Eye (tissue), 1 donor: ENCODE measurements around the gene COQ8A.

Experiments used
- DNase-seq: peaks from one replicate; pipeline ENCODE4 v3.0.0-alpha.2; 2015

COQ8A gene

DNA sequence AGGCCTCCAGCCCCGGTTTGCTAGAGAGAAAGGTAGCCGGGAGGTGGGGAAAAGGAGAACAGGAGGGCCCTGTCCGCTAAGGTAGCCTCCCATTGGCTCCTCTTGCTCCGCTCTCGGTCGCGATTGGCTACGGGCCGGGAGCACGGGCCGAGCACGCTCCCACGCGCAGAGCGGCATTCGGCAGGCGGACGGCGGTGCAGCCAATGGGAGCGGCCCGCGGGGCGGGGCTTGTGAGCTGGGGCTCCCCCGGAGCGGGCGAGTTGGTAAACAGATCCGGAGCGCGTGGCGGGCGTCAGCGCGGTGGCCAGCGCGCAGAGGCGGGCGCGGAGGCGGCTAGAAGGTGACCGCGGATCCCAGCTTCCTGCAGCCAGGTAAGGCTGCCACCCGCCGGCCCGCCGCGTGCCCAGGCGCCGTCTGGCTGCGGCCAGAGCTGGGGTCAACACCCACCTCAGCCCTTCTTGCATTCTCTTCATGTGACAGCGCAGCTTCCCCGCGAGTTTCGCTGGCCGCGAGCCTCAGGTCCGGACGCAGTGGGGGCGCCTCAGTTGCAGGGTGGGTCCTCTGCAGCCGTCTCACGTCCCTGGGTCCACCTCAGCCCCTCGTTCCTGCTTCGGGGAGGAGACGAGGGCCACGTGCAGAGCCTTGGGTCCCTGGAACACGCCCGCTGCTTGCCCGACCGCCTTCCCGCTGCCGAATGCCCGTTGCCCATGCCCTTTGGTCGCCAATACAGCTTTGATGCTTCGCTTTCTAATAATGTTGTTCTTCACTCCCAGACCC, at the start of gene COQ8A:
Gene COQ8A (plus strand): TSS at position 266 of the 777 bp plus-strand sequence. CDS start 21,092 bp downstream, outside the sequence.
- peak; percentile 99 for DNase-seq

DNA sequence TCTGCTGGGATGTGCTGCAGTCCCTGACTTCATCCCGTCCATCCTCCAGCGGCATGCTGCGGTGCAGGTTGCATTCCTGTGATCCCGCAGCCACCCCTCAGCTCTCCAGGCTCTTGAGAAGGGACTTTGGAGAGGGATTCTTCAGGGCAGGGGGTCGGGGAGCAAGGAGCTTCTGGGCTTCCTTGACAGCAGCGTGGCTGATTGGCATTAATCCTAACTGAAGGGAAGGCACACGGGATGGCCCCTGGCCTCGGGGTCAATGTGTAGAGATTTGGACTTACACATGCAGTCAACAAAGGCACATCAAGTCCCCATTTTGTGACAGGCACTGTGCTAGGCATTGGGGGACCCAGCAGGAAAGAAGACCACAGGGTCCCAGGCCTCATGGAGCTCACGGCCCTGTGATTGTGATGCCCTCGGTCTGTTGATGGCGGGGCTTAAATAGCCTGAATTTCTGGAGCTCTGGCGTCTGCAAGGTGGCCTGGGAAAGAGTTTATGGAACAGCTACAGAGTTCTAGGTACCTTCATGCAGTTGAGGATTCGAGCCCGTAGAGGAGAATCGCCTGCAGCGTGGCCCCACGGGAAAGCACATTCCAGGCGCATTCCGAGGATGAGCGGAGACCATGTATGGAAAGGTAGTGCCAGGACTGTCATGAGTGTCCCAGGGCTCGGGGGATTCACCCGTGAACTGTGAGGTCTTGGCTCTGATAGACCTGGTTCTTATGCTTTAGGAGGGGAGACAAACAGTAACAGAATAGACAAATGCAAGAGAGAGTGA, 49.6 kb upstream of the COQ8A start:
- DNase-seq, result no peak

DNA sequence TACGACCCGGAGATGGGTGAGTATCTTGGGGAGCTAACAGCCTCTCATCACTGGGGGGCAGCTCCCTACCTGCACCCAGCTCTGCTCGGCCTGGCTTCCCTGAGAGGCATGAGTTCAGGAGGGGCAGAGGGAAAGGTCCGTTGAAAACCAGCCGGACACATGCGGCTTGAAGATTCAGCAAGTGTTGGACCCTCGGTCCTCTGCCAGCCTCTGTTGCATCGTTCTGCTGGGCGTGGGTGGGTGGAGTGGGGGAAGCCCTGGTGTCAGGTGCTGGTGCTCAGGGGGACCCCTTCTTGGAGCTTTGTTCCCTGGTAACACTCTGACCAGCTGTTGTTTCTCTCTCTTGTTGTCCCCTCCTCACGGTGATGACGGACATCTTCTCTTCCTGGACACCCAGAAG, 48.7 kb upstream of the COQ8A start:
- no peak for DNase-seq

DNA sequence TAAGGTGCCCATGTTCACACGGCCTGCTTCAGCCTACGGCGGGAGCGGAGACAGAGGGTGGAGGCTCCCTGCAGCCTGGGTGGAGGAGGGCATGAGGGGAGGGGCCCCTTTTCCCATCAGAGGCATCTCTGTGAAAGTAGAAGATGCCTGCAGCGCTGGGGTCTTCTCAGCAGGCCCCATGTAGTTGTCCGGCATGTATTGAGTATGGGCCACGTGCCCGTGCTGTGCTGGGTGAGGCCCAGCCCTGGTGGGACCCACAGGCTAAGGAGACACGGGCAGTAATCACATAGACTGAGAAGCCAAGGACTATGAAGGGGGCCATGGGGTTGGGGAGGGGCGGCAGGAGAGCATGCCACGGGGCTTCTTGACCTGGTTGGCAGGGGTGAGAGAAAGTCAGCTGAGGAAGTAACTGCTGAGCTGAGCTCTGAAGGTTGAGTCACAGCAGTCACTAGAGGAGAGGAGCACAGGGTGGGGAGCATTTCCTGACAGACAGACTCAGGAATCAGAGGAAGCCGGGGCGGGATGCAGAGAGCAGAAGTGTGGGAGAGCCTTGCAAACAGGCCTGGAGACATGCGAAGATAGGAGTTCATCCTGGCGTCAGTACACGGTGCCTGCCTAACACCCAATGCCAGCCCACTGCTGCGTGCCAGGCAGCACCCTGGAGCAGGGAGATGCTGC, 48.1 kb upstream of the COQ8A start:
- DNase-seq, result no peak

DNA sequence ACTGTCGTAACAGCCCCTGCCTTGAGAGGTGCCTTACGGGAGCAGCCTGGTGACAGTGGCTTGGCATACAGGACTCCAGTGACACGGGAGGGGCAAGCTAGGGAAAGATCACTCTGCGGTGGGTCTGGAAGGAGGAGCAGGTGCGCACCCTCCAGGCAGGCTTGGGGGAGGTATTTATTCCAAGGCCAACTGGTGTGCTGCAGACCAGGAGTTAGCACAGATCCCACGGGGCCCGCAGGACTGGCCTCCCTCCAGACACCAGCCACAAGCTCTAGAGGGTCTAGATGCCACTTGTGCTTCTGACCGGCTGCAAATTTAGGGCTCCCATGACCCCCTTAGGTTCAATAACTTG, 47.6 kb upstream of the COQ8A start:
- no peak for DNase-seq

DNA sequence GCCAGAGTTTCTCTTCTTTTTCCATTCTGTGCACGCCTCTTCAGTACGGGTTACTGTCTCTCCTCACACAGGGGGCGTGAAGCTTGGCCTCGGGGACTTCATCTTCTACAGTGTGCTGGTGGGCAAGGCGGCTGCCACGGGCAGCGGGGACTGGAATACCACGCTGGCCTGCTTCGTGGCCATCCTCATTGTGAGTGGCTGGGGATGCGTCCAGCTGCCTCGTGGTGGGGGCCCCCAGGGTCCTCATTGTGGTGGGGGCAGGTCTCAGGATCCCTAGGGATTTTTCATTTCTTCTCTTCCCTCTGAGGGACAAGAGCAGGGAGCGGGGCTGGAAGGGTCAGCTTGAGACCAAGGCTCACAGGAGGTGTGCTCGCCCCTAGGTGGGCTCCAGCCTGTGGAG, 46.2 kb upstream of the COQ8A start:
- DNase-seq, result no peak

DNA sequence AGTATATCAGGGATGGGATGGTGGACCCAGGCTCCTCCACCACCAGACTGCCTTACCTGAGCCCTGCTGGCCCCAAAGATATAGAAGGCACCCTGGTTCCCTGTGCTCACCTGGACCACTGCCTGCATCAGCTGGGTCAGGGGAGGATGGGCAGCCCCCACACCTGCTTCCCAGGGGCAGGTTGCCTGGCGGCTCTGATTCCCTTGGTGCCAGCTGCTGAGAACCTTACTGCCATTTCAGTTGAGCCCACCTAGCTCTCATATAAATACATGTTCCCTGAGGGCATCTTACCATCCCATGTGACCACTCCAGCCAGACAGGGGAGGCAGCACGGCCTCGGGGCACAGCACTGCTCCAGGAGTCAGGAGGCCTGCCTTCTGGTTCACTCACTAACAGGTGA, 45.3 kb upstream of the COQ8A start:
- DNase-seq, result no peak

DNA sequence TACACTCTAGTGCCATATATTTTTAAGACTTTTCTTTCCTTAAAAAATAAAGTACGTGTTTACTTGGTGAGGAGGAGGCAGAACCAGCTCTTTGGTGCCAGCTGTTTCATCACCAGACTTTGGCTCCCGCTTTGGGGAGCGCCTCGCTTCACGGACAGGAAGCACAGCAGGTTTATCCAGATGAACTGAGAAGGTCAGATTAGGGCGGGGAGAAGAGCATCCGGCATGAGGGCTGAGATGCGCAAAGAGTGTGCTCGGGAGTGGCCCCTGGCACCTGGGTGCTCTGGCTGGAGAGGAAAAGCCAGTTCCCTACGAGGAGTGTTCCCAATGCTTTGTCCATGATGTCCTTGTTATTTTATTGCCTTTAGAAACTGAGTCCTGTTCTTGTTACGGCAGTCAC, 44.5 kb upstream of the COQ8A start:
- DNase-seq, result no peak

DNA sequence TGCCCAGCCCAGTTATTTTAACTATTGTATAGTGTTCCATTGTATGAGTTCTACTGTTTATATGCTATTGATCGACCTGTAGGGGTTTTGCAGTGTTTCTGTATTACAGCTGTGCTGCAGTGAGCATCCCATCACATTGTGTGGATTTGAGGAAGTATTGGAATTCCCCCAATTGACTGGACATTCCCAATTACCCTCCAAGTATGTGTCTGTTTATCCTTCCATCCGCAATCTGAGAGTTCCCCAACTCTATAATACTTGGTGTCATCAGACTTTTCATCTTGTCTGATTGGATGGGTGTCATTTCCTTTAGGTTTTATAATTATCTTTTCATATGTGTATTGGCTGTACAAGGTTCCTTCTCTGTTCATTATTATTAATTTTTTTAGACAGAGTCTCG, 41.8 kb upstream of the COQ8A start:
- DNase-seq, result no peak

DNA sequence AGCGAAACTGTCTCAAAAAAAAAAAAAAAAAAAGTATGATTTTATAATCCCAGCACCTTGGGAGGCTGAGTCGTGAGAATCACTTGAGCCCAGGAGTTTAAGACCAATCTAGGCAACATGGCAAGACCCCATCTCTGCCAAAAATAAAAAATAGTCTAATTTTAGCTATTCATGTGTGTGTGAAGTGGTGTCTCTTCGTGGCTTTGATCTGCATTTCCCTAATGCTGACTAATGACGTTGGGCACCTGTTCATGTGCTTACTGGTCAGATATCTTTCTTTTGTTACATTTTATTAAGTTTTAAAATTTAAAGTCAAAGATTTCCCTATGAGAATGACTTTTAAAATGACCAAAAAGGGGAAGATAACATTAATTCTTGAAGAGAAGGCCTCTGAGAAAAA, 38.7 kb upstream of the COQ8A start:
- no peak for DNase-seq

DNA sequence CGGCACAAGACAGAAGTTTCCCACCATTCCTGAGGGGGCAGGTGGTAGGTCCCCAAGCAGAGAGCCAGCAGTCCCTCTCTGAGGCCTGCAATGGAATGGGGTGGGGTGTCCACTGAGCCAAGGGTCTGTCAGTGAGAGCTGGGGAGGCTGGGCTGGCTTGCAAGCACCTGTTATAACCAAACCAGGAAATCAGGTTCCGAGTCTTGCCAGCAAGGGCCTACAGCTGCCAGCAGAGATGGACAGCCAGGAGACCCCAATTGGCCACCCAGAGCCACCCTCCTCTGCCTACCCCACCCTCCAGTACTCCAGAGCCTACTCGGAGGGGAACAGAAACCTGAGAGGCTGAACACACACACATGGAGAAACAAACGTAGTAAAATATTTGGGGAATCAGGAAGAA, 37.5 kb upstream of the COQ8A start:
- DNase-seq, result no peak

DNA sequence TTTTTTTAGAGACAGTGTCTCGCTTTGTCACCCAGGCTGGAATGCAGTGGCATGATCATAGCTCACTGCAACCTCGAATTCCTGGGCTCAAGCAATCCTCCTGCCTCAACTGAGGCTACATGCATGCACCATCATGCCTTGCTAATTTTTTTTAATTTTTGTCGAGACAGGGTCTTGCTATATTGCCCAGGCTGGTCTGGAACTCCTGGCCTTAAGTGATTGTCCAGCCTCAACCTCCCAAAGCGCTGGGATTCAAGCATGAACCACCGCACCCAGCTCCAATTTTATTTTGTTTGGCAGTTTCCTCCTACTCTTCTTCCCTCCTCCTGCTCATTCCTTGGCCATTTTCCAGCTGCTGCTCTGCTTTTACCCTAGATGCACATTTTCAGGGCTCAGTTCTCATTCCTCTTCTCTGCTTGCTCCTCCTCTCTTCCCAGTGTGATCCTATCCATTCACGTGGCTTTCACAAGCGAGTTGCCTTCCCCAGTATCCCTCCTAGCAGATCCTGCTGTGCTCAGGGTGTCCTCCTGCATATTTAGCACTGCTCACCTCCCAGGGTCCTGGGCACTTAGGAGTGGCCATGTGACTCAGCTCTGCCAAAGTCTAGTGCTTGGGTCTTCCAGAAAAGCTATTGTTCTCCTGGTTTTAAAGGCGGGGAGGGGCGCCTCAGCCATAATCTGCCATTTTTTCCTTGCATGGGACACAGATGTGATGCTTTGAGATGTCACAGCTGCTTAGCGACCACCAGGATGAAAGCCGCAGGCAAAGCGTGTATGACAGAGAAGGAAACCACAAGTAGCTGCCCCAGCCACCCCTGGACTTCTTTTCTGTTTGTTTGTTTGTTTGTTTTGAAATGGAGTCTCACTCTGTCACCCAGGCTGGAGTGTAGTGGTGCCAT, 36.0 kb upstream of the COQ8A start:
- peak; percentile 59 for DNase-seq

DNA sequence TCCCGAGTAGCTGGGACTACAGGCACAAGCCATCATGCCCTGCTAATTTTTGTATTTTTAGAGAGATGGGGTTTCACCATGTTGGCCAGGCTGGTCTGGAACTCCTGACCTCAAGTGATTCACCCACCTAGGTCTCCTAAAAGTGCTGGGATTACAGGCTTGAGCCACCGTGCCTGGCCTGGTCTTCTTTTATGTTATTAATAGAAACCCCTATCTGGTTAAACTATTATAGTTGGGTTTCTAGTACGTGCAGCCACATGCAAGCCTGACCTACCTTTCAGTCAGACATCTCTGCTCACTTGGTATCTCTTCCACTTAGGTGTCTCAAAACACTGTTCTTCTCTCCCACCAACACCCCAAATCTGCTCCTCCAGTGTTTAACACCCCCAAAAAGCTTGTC, 35.3 kb upstream of the COQ8A start:
- DNase-seq, result no peak

DNA sequence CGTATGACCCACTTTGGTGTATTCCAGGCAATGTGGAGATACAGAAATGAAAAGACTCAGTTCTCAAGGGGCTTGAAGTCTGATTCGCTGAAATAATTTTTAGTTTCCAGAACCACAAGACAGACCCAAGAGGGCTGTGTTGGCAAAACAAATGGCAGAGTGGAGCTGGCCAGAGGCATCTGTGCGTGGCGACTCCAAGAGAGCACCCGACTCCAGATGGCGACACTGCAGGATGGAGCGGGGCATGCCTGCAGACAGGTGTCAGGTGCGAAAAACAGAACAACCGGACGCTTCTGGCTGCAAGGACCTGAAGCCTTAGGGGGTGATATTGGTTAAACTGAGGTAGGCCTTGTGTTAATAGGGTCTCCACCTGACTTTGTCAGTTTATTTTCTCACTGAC, 31.7 kb upstream of the COQ8A start:
- no peak for DNase-seq

DNA sequence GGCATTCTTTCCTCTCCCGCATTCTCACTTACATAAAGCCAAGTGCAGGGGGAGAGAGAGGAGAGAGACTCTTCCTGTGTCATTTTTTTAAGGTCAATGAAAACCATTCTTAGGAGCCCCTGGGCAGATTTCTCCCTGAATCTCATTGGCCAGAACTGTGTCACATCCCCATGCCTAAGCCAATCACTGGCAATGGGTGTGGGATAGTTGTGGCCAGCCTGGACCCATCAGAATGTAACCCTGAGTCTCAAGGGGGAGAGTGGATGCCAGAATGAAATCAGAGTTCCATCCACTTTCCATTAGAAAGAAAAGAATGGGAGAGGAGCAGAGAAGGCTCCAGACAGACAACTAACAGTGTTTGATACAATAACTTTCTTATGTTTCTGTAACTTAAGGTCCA, 31.2 kb upstream of the COQ8A start:
- DNase-seq, result no peak

DNA sequence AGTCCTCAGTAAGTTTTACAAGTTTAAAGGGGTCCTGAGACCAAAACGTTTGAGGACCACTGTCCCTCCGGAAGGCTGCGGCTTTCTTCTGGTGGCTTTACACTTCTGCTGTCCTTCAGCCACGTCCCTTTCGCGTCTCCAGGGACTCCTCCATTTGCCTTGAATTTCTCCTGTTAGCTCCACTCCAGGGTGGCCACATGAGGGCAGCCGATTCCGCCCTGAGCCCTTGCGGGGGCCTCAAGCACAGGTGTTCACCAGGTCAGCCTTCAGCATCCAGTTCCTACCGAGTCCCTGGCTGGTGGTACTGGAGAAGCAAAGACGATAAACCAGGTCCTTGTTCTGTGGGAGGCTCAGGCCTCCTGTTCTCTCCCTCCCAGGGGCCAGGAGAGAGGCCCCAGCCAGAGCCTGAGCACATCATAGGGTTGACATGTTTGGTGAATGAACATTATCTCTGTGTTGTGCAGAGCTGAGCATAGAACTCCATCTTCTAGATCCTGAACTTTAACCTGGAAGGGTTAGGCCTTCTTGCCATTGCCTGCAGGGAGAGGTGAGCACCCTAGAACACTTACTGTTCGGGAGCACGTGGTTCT, 27.4 kb upstream of the COQ8A start:
- peak; percentile 66 for DNase-seq

DNA sequence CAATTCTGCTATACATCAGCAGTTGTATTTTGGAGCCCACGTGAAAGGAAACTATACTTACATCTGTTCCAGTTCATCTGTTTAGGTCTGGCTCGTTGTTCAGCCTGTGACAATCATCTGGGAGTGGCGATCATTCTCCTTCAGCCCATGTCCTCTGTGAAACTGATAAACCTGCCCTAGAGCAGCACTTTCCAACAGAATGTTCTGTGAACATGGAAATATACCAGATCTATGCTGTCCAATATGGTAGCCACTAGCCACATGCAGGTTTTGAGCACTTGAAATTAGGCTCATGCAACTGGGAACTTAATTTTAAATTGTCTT, 24.5 kb upstream of the COQ8A start:
- DNase-seq, result no peak

DNA sequence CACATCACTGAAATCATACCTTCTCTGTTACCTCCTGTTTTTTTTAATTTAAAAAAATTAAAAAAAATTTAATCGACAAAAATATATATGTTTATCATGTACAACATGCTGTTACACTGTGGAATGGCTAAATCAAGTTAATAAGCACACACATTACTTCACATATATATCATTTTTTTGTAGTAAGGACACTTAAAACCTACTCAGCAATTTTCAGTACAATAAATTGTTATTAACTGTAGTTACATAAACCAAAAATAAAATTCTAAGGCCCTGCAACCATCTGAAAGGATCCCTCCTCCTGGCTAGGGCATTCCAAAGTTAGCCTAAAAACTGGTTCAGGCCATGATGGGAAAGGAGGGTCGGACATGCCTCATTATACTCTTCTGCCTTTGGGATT, 23.6 kb upstream of the COQ8A start:
- DNase-seq, result no peak

DNA sequence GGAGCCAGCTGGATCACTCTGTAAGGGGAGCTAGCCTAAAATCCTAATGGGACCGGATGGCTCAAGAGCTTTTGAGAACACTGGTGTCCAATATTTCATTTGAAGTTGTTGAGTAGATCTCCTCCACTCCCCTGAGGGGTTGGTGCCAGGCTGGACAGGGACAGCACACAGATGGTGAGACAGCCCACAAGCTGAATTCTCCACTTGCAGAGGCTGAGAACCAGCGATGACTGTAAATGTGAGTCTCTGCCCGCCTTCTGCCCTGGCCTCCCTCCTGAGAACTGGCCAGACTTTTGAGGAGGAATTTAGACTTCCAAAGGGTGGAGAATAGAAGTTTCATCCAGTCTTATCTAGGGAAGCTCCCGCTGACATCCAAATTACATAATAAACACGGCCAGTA, 20.5 kb upstream of the COQ8A start:
- no peak for DNase-seq

DNA sequence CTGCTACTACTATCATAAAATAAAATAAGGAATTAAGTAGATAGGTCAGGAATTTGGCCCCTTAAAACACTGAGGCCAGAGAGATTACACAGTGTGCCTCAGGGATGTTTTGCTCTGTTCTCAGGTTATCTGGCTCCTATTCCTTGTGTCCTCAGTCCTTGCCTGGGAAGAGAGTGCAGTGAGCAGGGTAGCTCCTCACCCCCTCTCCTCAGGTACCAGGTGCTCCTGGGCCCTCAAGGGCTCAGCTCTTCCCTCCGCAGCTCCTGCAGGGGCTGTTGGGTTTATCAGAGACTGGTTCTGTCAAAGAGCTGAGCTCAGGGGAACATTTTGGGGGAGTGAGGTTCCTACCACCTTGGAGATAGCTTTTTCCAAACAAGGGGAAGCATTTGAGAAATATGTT, 20.1 kb upstream of the COQ8A start:
- no peak for DNase-seq

DNA sequence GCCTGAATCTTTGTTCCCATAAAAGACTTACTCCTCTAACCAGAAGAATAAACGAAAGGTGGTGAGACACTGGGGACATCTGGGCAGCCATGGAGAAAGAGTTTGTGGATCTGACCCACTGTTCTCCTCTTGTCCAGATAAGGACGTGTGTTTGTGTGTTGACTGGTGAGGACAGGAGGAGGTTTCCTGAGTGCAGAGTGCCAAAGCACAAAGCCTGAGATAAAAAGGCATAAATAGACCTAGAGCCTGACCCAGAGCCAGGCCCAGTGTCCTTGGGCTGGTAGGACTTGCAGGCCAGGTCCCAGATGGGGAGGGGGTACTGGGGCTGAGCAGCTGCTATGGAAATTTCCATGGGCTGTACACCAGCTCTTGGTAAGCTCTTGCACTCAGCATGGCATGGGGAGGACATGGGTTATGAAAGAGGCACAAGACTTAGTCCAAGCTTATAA, 19.6 kb upstream of the COQ8A start:
- DNase-seq, result no peak

DNA sequence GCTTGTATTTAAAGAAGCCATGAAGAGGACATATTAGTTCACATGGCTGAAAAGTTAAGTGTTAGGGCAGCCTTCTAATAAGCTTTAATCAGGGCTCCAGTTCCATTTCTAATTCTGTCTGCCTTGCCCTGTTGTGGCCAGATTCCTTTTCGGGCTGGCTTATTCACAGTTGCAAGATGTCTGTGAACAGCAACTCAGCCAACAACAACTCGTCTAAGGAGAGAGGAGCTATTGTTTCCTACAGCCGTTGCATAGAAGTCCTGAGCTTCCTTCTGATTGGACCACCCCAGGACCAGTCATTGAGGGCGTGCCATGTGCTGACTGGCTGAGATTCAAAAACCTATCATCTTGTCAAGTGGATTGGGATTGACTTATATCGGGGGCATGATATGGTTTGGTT, 18.6 kb upstream of the COQ8A start:
- no peak for DNase-seq
